Stimulated activated CD4-positive, alpha-beta T cell treated with anti-CD3 and anti-CD28 coated beads, TNF-alpha, amount 100 ng/mL, for 24 hours (primary cell): Measurements from ENCODE around the gene TET2.

Experiments
- DNase-seq, 3 experiments: peaks; one replicate each; pipeline ENCODE4 v3.0.0-alpha.2; 2020; ENCODE audit warnings: low read depth in 3 of 3

TET2 gene

GRCh38 chr4:105182211-105182610 is 35.5 kb downstream of the TET2 start:
- no peak for DNase-seq

GRCh38 chr4:105184316-105184980 is 37.8 kb downstream of the TET2 start:
- no peak for DNase-seq

GRCh38 chr4:105186701-105187161 is 40.1 kb downstream of the TET2 start:
- no peak for DNase-seq

GRCh38 chr4:105189855-105190650 is 43.4 kb downstream of the TET2 start:
- DNase-seq = no peak

GRCh38 chr4:105191621-105192210 is 45.0 kb downstream of the TET2 start:
- DNase-seq = no peak

- DNase-seq = no peak
These were observed 45.8 kb downstream of the TET2 start for GRCh38 chr4:105192474-105192873.

- DNase-seq = no peak
These were observed 46.2 kb downstream of the TET2 start for GRCh38 chr4:105192910-105193309.

GRCh38 chr4:105193536-105193935 is 46.9 kb downstream of the TET2 start:
- DNase-seq = no peak

- DNase-seq = no peak
These were observed 47.9 kb downstream of the TET2 start for GRCh38 chr4:105194328-105195231.

- no peak for DNase-seq
These were observed 50.0 kb downstream of the TET2 start for GRCh38 chr4:105196523-105197145.

- DNase-seq = no peak
These were observed 51.1 kb downstream of the TET2 start for GRCh38 chr4:105197777-105198176.

- DNase-seq = no peak
These were observed 51.9 kb downstream of the TET2 start for GRCh38 chr4:105198541-105198940.

GRCh38 chr4:105206214-105206613 is 59.5 kb downstream of the TET2 start:
- no peak for DNase-seq

- no peak for DNase-seq
These were observed 60.7 kb downstream of the TET2 start for GRCh38 chr4:105207386-105207785.

- no peak for DNase-seq
These were observed 61.9 kb downstream of the TET2 start for GRCh38 chr4:105208561-105208960.

- no peak for DNase-seq
These were observed 64.2 kb downstream of the TET2 start for GRCh38 chr4:105210916-105211315.

GRCh38 chr4:105215609-105216313 is 69.1 kb downstream of the TET2 start:
- no peak for DNase-seq

GRCh38 chr4:105225500-105225899 is 78.8 kb downstream of the TET2 start:
- no peak for DNase-seq

- no peak for DNase-seq
These were observed 80.4 kb downstream of the TET2 start for GRCh38 chr4:105227054-105227453.

GRCh38 chr4:105230287-105230686 is 83.6 kb downstream of the TET2 start:
- no peak for DNase-seq

GRCh38 chr4:105232374-105232773 is 85.7 kb downstream of the TET2 start:
- no peak for DNase-seq
